Measurements from ENCODE around the gene MGAT5.

The MGAT5 gene

GRCh38 chr2:134406311-134406710 lies 152.4 kb downstream of the MGAT5 start:
- no peak for DNase-seq

- no peak for DNase-seq
These were observed 152.9 kb downstream of the MGAT5 start for GRCh38 chr2:134406736-134407135.

GRCh38 chr2:134407154-134407890 lies 153.4 kb downstream of the MGAT5 start:
- DNase-seq = no peak

GRCh38 chr2:134408386-134408785 lies 154.5 kb downstream of the MGAT5 start:
- no peak for DNase-seq

GRCh38 chr2:134408791-134409190 lies 154.9 kb downstream of the MGAT5 start:
- DNase-seq = no peak

GRCh38 chr2:134410006-134410405 lies 156.1 kb downstream of the MGAT5 start:
- no peak for DNase-seq

GRCh38 chr2:134410831-134411231 lies 157.0 kb downstream of the MGAT5 start:
- no peak for DNase-seq

- no peak for DNase-seq
These were observed 157.5 kb downstream of the MGAT5 start for GRCh38 chr2:134411279-134411827.

- DNase-seq = peak; percentile 81
These were observed 158.2 kb downstream of the MGAT5 start for GRCh38 chr2:134411828-134412638.

GRCh38 chr2:134412639-134412999 lies 158.7 kb downstream of the MGAT5 start:
- DNase-seq = no peak

GRCh38 chr2:134413430-134413829 lies 159.6 kb downstream of the MGAT5 start:
- DNase-seq = no peak

- no peak for DNase-seq
These were observed 160.0 kb downstream of the MGAT5 start for GRCh38 chr2:134413912-134414311.

- no peak for DNase-seq
These were observed 162.1 kb downstream of the MGAT5 start for GRCh38 chr2:134416018-134416417.

- no peak for DNase-seq
These were observed 162.8 kb downstream of the MGAT5 start for GRCh38 chr2:134416637-134417036.

- DNase-seq = no peak
These were observed 164.2 kb downstream of the MGAT5 start for GRCh38 chr2:134417968-134418582.

- no peak for DNase-seq
These were observed 166.4 kb downstream of the MGAT5 start for GRCh38 chr2:134420259-134420658.

- no peak for DNase-seq
These were observed 167.0 kb downstream of the MGAT5 start for GRCh38 chr2:134420920-134421319.

GRCh38 chr2:134421556-134422328 lies 167.9 kb downstream of the MGAT5 start:
- no peak for DNase-seq

GRCh38 chr2:134425724-134426496 lies 172.0 kb downstream of the MGAT5 start:
- DNase-seq = no peak

- no peak for DNase-seq
These were observed 172.8 kb downstream of the MGAT5 start for GRCh38 chr2:134426721-134427120.

- peak; percentile 25 for DNase-seq
These were observed 176.0 kb downstream of the MGAT5 start for GRCh38 chr2:134429886-134430285.

- DNase-seq = no peak
These were observed 178.1 kb downstream of the MGAT5 start for GRCh38 chr2:134431838-134432434.
